GM18517 (cell line): Measurements from ENCODE around the gene ISLR.

Experiments
- ATAC-seq: cut with Tn5 transposase; IDR thresholded peaks from one replicate; pipeline ENCODE4 v1.9.1; 2021; ENCODE audit warnings: mild to moderate bottlenecking, moderate library complexity; ENCODE audit not compliant: unreplicated experiment

Gene ISLR

DNA sequence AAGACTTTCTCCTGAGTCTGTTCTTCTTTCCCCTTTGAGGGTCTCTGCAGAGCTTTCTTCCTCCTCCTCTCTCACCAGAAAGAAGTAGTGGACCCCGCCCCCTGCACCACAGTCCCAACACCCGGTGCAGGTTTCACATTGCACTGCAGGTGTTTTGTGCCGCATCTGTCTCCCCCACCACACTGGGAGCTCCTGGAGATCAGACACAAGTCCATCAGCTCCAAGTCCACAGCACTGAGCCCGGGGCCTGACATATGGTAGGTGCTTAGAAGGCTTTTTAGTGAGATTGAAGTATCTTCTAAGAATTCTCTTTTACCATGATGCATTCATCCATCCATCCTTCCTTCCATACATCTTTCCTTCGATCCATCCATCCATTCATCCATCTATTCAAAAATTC is 19.2 kb downstream of the ISLR start:
- ATAC-seq: no peak

DNA sequence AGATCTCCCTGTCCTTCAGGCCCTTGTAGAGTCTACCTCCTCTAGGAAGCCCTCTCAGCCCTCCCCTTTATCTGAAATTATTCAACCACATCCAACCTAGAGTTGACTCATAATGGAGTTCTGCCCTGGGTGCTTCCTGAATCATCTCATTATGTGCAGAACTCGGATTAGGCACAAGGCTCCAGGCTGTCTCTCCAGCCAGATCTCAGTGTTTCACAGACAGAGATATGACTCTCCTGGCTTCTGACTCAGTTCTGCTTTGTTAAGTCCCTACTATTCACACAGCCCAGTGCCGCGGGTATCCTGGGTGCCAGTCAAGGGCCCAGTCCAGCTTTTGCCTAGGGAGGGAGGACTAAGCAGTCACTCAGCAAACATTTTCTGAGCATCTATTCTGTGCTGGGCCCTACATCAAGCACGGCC is 19.8 kb downstream of the ISLR start:
- ATAC-seq: no peak

DNA sequence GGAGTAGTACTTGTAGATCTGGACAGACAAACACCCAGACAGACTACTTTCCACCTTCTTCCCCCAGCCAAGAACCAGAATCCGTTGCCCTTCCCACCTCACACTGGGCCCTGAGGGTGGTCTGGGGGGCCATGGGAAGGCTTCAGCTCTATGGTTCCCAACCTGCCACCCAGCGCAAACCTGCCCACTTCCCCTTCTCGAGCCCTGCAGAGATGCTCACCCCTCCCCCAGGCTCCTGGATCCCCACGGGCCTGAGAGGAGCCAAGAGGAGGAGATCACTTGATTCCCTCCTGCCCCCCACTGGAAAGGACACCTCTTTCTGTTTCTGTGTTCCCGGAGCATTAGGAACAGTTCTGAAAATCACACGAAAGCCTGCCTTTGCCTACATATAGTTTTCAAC is 20.4 kb downstream of the ISLR start:
- no peak for ATAC-seq

DNA sequence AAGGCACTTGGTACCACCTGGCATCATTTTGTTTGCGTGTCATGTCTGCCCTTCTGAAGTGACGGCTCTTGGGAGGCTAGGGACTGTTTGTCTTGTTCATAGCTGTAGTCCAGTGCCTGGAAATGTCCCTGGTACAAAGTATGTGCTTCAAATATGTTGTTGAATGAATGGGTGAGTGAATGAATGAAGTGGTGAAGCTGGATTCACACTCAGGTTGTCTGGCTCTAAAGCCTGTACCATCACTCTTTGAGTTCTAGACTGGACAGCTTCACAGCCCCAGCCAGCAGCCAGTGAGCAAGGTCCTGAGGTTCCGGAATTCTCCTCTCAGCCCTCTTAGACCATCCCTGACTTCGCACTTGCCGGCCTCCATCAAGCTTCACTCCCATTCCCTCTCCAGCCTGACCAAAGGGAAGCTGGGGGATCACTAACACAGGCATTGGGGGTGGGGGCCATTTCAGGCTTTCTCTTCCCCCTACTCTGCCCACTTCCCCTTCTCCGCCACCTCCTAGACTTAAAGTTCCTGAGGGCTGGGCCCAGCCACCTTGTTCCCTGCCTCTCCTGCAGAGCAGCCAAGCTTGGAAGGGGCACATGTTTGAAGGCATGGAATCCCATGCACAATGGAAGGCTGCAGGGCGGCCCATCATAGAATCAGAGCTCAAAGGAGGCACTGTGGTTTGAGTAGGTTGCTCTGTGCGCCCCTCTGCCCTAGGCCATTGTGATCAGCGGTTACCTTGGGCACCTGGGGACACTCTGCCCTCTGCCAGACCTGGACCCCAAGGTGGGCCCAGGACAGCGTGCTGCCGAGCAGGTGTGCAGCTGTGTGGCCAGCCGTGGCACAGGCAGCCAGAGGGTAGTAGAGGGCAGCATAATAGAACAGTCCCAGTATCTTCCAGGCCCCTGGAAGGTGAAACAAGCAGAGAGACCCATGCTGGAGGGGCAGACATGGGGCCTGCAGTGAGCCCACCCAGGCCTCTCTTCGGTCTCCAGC is 21.4 kb downstream of the ISLR start:
- no peak for ATAC-seq

DNA sequence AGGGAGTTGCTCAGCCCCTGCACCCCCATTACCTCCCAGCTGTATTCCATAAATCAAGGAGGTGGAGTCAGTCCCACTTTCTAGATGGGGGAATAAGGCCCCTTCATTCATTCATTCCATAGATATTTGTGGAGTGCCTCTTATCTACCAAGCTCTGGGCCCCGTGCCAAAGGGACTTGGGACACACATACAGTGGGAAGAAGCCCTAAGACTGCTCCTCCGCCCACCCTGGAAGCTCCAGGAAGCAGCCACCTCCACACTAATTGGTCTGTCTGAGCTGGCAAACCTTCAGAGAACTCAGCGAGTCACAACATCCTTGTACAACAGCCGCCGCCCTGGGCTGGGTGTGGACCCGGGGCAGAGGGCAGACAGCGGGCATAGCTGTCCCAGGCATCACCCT is 22.7 kb downstream of the ISLR start:
- ATAC-seq: no peak

DNA sequence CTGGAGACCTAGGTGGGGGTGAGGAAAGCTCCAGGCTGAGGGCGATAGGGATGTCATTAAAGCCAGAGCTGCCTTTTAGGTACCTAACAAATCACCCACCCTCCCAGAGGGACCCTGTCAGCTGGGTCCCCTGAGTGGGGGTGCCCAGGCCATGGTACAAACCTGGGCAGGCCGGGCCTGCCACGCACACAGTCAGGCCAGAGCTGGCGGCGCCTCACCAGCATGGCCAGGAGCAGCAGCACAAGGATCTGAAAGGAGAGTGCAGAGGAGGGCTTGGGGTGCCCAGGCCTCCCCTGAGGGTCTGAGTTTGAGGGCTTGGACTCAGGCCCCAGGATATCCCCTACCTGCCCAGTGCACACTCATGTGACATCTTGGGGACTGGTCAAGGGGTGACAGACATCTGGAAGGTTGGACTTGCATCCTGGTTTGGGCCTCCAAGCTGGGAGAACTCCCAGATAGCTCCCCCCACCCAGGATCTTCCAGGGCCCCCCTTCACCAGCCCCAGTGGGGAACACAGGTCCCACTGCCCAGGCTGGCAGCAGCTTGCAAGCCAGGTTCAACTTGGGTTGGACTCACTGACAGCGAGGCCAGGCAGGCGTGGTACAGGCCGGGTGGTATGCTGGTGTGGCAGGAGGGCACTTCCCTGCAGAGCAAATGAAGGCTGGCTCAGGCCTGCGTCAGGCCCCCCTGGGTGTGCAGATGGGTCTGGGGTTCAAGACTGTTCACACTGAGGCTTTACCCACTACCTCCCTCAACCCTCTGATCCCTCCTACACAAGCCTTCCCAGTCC is 23.9 kb downstream of the ISLR start:
- no peak for ATAC-seq

DNA sequence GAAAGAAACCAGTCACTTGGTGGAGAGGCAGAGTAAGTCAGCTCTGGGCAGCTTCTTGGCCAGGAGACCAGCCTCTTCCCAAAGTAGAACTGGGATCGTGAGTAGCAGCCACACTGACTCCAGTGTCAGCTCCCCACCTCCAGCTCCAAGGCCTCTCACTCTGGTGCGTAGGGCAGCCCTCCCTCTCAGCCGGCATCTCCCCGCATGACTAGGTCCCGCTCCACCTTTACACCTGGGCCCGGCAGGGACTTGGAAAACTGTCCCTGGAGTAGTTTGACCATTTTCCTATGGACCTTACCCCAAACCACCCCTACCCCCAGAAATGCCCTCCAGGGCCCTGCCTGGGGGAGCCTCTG is 25.8 kb downstream of the ISLR start:
- no peak for ATAC-seq

DNA sequence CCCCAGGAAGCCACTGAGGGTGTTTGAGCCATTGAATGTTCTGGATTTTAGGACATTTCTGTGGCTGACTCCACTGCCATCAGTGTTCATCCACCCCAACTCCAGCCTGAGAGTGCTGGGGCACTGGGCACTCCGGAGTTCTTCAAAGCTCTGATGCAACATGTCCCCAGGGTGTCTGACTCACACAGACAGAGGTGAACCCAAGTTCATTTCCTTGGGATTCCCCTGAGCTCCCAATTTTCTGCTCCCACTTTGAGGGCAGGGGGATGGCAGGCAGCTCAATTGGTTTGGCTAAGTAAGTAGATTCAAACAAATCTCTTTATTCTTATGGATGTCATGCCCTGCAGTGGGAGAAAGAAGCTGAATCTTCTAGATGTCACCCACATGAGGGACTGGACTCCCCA is 26.9 kb downstream of the ISLR start:
- no peak for ATAC-seq

DNA sequence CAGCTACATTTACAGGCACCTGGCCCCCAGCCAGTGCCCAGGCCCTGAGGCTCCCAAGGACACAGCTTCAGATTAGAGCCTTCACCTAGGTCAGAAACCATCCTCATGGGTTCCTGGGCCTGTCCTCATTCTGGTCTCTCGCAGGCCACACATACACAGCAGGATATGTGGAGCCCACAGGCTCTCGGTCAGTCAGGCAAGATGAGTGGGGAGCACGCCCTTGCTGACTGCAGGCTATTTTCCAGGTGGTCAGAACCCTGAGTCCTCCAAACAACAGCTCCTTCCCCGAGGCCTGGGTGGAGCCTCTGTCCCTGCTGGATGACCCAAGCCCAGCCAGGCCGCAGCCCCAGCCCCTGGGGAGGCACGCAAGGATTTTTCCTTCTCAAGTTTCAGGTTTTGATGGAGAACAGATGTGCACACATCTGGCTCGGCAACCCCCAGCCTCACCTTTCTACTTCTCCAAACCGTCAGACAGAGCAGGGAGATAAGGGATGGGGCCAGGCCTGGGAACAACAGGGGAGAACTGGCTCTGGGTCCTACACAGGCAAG is 27.4 kb downstream of the ISLR start:
- no peak for ATAC-seq

DNA sequence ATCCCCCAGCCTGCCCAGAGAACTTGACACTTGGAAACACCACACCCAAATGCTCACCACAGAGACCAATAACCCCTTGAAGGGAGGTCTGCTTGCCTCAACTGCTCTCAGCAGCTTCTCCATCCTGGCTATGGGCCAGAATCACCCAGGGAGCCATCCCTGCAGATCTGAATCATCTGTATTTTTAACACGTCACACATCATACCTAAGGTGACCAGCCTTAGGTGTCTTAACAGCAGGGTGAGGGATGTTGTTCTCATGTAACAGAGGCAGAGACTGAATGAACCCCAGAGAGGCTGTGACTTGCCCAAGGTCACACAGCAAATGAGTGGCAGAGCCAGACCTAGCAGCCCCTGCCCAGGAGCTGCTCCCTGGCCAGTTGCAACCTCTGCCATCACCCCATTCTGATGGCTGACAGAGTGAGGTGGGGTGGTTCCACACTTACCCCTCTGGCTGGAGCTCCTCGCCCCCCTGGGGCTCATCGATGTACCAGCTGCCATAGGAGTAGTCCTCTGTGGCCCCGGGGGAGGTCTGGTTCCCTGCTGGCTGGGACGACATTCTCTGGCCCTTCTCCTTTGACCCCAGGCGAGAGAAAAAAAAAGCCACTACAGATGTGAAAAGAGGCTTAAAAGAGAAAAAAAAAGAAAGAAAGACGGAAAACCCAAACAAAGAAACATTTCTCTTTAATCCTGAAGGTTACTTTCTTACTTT is 28.4 kb downstream of the ISLR start:
- no peak for ATAC-seq

DNA sequence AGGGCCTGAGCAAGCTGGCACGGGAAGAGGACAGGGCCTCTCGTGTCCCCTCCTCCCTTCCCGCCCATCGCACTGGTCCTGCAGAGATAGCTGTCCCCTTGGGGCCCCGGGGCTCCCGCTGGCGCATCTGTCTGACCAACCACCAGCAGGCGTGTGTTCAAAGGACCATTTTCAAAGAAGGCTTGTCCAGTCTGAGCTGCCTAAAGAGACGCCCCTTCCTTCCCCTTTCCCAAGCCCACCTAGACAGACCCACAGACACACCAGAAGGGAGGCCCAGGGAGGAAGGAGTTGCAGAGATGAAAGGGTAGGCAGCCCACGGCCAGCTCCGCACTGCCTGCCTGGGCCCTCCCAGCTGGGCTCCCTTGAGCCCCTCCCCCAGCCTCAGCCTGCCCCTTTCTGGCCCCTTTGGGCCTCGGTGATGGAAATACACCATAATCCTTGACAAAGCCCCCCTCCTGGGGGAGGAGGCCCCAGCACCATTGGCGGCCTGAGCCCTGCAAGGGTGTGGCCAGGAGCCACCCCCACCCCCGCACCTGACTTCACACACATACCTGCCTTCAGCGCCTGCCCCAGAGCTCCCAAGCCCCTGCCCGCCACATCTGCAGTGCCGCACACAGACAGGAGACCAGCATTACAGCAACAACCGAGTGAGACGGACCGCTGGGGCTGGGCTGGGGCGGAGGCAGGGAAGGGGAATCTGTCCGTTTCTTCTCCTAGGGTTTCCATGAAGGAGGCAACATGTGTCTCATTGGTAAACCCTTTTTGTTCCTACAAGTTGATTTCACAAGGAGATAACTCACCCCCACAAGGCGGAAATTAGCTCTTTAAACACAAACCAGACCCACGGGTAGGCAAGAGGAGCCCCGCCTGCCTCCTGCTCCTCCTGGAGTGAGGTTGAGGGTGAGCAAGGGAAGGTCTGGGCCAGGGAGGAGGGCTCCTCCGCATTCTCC is 29.2 kb downstream of the ISLR start, which contains the start of gene STRA6:
Gene STRA6 (minus strand): TSS at position 336 of the 950 bp plus-strand sequence. CDS start 520 bp downstream, outside the sequence.
- ATAC-seq: no peak

DNA sequence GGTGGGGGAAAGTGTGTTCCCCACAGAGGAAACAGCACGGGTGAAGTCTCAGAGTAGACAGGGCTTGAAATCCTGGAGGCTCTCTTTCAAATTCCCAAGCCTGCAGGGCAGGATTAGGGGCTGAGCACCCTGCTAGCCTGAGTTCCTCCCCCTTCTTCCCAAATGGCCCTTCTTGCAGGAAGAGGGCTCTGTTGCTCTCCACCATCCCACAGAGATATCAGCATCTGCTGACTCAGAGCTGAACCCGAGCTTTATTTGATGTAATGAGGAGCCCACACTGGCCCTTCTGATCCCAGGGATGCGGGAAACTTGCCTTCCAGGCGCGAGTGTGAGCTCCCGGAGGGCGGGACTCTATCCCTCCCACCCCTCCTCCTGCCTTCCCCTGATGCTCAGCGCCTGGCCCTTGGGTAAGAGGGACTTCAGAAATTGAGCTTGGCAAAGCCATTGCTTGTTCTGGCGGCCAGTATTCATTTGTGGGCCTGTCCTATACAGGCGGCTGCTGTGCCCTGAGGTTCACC is 30.5 kb downstream of the ISLR start:
- ATAC-seq: no peak

DNA sequence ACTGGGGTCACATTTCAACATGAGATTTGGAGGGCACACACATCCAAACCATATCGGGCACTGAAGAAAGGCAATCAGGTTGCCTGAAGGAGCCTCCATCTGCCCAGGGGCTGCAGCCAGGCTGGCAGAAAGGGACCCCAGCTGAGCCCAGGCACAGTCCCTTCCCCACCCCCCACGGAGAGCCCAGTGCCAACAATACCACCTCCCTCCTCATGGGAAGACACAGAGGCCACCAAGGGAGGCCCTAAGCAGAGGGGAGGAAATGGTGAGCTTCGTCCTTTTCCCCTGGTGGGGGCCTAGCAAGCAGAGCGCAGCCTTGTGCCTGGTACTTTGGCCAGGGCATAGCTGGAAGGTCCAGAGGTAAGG is 32.1 kb downstream of the ISLR start:
- ATAC-seq: no peak

DNA sequence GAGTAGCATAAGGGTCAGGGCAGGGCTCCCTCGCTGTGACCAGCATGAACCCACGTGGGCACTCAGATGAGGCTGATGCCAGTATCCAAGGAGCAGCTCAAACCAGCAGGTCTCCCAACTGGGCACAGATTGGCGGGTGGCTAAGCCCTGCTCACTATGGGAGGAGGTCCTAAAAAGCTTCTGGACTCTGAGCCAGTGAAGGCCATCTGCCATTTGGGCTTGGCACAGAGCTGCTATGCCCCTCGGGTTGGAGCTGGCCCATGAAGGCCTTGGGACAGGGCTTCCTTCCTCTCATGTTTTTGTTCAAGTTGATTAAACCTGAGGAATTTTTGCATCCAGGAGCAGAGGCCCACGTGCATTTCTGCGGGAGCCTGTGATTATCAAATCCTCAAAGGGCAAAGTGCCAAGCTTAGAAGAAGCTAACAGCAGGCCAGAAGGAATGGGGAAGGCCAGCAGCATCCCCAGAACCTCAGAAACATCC is 33.3 kb downstream of the ISLR start:
- no peak for ATAC-seq

DNA sequence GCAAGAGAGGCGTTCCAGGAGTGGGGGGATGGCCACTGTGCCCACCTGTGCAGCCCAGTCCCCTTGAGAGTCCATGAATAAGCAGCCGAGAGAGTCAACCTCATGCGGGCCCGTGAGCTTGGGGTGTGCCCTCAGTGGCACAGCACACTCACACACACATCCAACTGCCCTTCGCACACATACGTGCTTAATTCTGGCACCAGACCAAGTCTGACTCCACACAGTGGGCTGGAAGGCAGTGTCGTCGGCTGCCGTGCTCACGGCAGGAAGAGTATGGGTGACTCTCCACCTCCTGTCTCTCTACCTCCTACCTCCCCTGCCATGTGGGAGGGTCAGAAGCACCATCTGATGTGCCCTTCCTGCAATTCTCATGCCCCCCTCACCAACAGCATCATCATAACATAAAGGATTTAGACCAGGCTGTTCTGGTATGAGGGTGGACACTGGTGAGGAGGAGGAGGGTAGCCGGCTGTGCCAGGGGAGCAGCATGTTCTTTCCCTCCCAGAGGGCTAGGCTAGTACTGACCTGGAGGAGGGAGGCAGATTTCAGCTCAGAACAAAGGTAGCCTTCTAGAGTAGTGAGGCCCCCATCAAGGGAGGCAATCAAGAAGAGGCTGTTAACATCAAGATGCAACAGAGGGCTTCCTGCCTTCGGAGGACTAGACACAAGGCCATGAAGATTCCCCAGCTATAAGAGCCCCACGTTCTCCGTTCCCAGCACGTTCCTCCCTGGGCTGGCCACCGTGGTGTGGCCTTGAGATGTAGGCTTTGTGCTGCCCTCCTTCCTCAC is 34.3 kb downstream of the ISLR start:
- ATAC-seq: no peak

DNA sequence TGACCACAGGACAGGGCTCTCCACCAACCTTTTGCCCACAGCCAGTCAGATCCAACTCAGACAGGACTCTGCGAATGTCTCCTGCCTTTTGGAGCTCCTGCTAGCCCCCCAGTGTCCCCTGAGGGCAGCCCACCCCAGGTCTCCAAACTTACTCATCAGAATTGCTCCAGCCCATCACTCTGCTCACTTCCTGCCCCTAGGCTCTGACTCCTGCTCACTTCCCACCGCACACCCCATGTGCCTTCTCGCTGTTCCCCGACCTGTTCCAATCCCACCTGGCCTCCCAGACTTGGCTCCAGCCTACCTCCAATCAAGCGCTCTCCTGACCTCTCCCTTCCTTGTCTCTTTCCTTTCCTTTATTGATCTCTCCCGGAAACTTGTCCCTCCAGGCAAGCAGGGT is 35.0 kb downstream of the ISLR start:
- no peak for ATAC-seq

DNA sequence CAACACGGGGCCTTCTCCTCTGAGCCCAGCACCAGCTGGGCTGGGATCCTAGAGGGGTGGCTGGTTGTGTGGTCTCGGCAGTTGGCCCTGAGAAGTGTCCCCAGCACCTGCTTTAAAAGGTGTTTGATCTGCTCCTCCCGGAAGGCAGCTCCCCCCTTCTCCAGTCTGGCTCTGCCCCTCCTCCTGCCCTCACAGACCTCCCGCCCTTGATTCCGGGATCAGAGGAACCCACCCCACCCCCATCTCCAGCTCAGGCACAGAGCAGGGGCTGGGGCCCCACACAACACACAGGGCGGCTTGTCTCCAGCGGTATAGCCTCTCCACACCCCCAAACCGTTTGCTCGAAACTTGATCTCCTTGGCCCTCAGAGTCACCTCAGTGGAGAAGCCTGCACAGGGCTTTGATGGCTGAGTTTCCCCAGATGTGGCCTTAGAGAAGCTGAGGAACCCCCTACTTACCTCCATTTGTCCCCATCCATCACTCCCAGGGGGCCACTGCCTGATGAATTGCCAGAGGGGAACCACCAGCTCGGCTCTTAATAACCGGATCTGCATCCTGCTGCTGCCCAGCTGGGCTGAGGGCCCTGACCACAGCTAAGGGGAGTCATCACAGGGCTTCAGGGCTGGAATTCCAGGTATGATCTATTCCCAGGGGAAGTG is 35.5 kb downstream of the ISLR start:
- no peak for ATAC-seq

DNA sequence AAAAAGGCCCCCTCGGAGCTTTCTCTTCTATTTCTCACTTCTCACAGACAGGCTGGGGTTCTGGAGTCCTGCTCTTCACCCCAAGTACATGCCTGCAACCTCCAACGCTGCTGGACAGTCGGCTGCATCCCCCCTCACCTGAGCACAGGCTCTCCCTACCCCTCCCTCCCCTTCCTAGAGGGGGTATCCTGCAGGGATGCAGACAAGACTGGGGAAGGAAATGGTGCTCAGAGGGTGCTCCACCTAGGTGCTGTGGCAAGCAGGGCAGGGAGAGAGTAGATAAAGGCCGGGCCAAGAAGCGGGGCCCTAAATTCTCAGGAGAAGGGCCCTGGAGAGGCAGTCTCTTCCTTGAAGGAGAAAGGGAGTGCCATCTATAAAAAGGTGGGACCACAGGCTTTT is 36.0 kb downstream of the ISLR start:
- no peak for ATAC-seq
